ENCODE measurements around the gene TSPAN32.

DNA sequence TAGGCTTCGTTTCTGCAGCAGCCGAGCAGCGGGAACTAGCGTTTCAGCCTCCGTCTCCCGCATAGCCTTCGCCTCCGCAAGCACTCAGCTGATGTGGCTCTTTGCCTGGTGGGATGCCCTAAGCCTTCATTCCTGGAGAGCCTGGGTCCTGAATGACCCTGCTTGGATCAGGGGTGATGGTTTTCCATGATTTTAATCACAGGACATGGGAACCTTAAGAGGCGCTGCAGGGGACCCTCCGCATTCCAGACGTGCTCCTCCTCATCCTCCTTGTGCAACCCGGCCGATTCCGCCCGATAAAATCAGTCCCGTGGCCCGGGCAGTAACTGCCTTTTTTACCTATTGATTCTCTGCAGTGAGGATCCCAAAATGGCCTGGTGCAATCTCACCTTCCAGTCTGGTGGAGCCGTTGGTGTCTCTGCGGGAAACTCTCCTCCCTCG lies 8.3 kb upstream of the TSPAN32 start:
- no peak for TF ChIP-seq EZH2 (IDR thresholded peaks at IDR 0.05; ENCODE audit: low read length, missing control alignments)
- TF ChIP-seq, protein P1, sequence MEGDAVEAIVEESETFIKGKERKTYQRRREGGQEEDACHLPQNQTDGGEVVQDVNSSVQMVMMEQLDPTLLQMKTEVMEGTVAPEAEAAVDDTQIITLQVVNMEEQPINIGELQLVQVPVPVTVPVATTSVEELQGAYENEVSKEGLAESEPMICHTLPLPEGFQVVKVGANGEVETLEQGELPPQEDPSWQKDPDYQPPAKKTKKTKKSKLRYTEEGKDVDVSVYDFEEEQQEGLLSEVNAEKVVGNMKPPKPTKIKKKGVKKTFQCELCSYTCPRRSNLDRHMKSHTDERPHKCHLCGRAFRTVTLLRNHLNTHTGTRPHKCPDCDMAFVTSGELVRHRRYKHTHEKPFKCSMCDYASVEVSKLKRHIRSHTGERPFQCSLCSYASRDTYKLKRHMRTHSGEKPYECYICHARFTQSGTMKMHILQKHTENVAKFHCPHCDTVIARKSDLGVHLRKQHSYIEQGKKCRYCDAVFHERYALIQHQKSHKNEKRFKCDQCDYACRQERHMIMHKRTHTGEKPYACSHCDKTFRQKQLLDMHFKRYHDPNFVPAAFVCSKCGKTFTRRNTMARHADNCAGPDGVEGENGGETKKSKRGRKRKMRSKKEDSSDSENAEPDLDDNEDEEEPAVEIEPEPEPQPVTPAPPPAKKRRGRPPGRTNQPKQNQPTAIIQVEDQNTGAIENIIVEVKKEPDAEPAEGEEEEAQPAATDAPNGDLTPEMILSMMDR (conservative IDR thresholded peaks at IDR 0.05 in 1 of 2, IDR thresholded peaks at IDR 0.05 in 1 of 2; ENCODE audit: low read depth in 1 of 2, low read length in 2 of 2) = no peak

Data from fibroblast of lung (primary cell).